Keratinocyte (primary cell): ENCODE results near the gene RABL6. TPM values are rescaled to one million over a fixed set of nuclear protein-coding genes. Genes with fewer than 3 reads are reported as not detected.

ENCODE experiments used
- DNase-seq: peaks from one replicate; pipeline ENCODE4 v3.0.0-alpha.2; 2011; ENCODE audit warnings: low read depth, missing footprints, low spot score
- FAIRE-seq: peaks from 2 replicates; lab custom pipeline; 2011; peaks lifted over from hg19 to GRCh38; lab: Jason Lieb, UNC
- H2AFZ ChIP-seq: 2 replicates; pipeline ENCODE4 v1.6.0; 2012; ENCODE audit warnings: low read length, control low read depth, inconsistent platforms; ENCODE audit not compliant: control insufficient read depth
- H3K27ac ChIP-seq: 2 replicates; pipeline ENCODE4 v1.5.1; 2011; ENCODE audit warnings: low read length; ENCODE audit not compliant: control insufficient read depth, insufficient read depth
- H3K27me3 ChIP-seq: 3 replicates; pipeline ENCODE4 v1.6.0; 2011; ENCODE audit warnings: low read length; ENCODE audit not compliant: control insufficient read depth, insufficient read depth; ENCODE audit errors: extremely low read depth
- H3K36me3 ChIP-seq, 2 experiments: 2 replicates in 1 of 2; 3 replicates in 1 of 2; pipeline ENCODE4 v1.5.1; 2011; ENCODE audit warnings: low read length in 2 of 2, mild to moderate bottlenecking in 1 of 2; ENCODE audit not compliant: control insufficient read depth in 2 of 2, insufficient read depth in 2 of 2; ENCODE audit errors: extremely low read depth in 1 of 2
- H3K4me1 ChIP-seq: 3 replicates; pipeline ENCODE4 v1.5.1; 2011; ENCODE audit warnings: low read length; ENCODE audit not compliant: control insufficient read depth, insufficient read depth; ENCODE audit errors: extremely low read depth
- H3K4me2 ChIP-seq: 3 replicates; pipeline ENCODE4 v1.6.0; 2011; ENCODE audit warnings: low read depth, low read length; ENCODE audit not compliant: control insufficient read depth, insufficient read depth; ENCODE audit errors: extremely low read depth
- H3K4me3 ChIP-seq, 3 experiments: fragments of 200-600 bp in 1 of 3; sonication (generic) in 1 of 3; 2 replicates in 2 of 3; 3 replicates in 1 of 3; pipeline ENCODE4 v1.5.1; 2011 to 2016; ENCODE audit warnings: low read length in 3 of 3, mild to moderate bottlenecking in 3 of 3, control low read depth in 2 of 3, inconsistent platforms in 1 of 3, low read depth in 1 of 3, mixed read lengths in 1 of 3, mixed run types in 1 of 3, moderate library complexity in 1 of 3; ENCODE audit not compliant: control insufficient read depth in 2 of 3, insufficient read depth in 2 of 3; ENCODE audit errors: extremely low read depth in 1 of 3
- H3K79me2 ChIP-seq: 2 replicates; pipeline ENCODE4 v1.6.0; 2012; ENCODE audit warnings: low read length; ENCODE audit not compliant: control insufficient read depth, insufficient read depth
- H3K9ac ChIP-seq: 3 replicates; pipeline ENCODE4 v1.6.0; 2011; ENCODE audit warnings: low read length; ENCODE audit not compliant: control insufficient read depth, insufficient read depth; ENCODE audit errors: extremely low read depth
- H3K9me1 ChIP-seq: 3 replicates; pipeline ENCODE4 v1.6.0; 2011; ENCODE audit warnings: low read length; ENCODE audit not compliant: control insufficient read depth, insufficient read depth; ENCODE audit errors: extremely low read depth
- H3K9me3 ChIP-seq: 2 replicates; pipeline ENCODE4 v1.5.1; 2012; ENCODE audit warnings: low read depth, low read length; ENCODE audit not compliant: control insufficient read depth
- H4K20me1 ChIP-seq: 3 replicates; pipeline ENCODE4 v1.6.0; 2011; ENCODE audit warnings: low read length; ENCODE audit not compliant: control insufficient read depth, insufficient read depth; ENCODE audit errors: extremely low read depth
- EZH2 ChIP-seq: IDR thresholded peaks from one replicate; pipeline ENCODE4 v1.6.1; 2012; ENCODE audit warnings: inconsistent platforms, mild to moderate bottlenecking, low read length, moderate library complexity
- dilution Hi-C: fragments of 300-500 bp; cut with MboI; formaldehyde crosslinking; loops from one replicate; pipeline ENCODE4 v1.7.0; 2020; ENCODE audit warnings: low sequenced_read_pairs; ENCODE audit not compliant: extremely low pct_ligation_motif_present
- polyA plus RNA-seq, 5 experiments: library from polyadenylated mRNA; depleted of rRNA in 3 of 5; stranded (reverse) in 3 of 5; stranded (forward) in 1 of 5; unstranded in 1 of 5; fragments of >200 nt; gene quantifications; 1 replicate in 1 of 5; 2 replicates in 3 of 5; 3 replicates in 1 of 5; pipeline versions ENCODE4 v1.2.1 to v1.2.3, GENCODE V29; 2011 to 2012; ENCODE audit warnings: missing spikeins in 2 of 5, low read depth in 1 of 5, low replicate concordance in 1 of 5
- TF ChIP-seq, protein P1 (sequence below), 3 experiments: IDR thresholded peaks in 1 of 3; conservative IDR thresholded peaks in 1 of 3; optimal IDR thresholded peaks in 1 of 3; 2 replicates in 2 of 3; 3 replicates in 1 of 3; pipeline versions ENCODE3 to v1.5.1; 2011; ENCODE audit warnings: low read length in 3 of 3, mild to moderate bottlenecking in 3 of 3, moderate library complexity in 2 of 3, control low read depth in 1 of 3, inconsistent platforms in 1 of 3; ENCODE audit not compliant: insufficient read depth in 2 of 3; ENCODE audit errors: extremely low read depth in 1 of 3

RABL6 gene
- polyA plus RNA-seq, 1 donor (not counting 4 experiments of a cell fraction or from before 2014, with no cell fraction given): 46.3 TPM

DNA sequence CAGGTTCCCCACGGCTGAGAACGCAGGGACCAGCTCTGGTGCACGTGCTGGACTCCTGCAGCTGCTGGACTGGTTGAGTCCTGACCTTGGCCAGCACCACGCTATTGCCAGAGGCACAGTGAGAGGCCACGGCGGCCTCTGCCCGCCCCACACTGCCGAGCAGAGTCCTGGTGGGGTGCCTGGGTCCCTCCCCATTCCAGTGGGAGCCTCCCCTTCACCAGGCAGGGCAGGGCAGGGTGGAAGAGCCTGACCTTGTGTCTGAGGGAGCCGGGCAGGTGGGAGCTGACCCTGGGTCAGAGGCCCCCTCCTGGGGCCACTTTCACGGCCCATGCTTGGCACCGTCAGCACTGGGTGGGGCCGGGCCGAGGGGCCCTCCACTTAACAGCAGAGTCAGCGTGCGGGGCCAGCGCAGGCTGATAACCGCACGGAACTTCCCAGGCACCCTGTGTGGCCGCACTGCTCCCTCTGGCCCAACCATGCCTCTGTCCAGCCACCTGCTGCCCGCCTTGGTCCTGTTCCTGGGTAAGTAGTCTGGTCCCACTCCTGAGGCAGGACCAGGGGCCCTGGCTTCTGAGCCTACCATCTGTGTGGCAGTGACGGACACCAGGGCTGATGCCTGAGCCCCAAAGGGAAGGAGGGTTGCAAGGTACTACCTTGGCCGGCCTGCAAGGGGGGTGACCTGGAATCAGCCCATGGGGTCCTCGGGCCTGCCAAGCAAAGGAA is 44.4 kb downstream of the RABL6 start, which contains the start of gene MAMDC4:
Gene MAMDC4, plus strand, starts transcription at position 406 of the 723 bp plus-strand sequence. Its CDS starts 71 bp downstream, at position 477.
- Histone ChIP-seq H3K79me2 (peaks cover 6% of the 10 kb centered on the region), H3K9ac (no peak within 1 kb of the TSS), H3K27me3 (peaks cover 12% of the 10 kb centered on the region), H3K36me3 (peaks cover 3 to 17% of the 10 kb centered on the region in 2 experiments), H4K20me1 (peaks cover 6% of the 10 kb centered on the region), H2AFZ (no peak within 1 kb of the TSS), H3K4me2 (no peak within 1 kb of the TSS), H3K27ac (no peak within 1 kb of the TSS), H3K9me1 (no peaks in the 10 kb centered on the region), H3K4me1 (peaks cover 9% of the 10 kb centered on the region), H3K4me3 (no peak within 1 kb of the TSS), H3K9me3 (no peaks in the 10 kb centered on the region)
- DNase-seq (no peak), FAIRE-seq (no peak)
- no peak for TF ChIP-seq EZH2
- TF ChIP-seq, protein P1, sequence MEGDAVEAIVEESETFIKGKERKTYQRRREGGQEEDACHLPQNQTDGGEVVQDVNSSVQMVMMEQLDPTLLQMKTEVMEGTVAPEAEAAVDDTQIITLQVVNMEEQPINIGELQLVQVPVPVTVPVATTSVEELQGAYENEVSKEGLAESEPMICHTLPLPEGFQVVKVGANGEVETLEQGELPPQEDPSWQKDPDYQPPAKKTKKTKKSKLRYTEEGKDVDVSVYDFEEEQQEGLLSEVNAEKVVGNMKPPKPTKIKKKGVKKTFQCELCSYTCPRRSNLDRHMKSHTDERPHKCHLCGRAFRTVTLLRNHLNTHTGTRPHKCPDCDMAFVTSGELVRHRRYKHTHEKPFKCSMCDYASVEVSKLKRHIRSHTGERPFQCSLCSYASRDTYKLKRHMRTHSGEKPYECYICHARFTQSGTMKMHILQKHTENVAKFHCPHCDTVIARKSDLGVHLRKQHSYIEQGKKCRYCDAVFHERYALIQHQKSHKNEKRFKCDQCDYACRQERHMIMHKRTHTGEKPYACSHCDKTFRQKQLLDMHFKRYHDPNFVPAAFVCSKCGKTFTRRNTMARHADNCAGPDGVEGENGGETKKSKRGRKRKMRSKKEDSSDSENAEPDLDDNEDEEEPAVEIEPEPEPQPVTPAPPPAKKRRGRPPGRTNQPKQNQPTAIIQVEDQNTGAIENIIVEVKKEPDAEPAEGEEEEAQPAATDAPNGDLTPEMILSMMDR (optimal IDR thresholded peaks at IDR 0.05 in 1 of 3, IDR thresholded peaks at IDR 0.05 in 1 of 3, conservative IDR thresholded peaks at IDR 0.05 in 1 of 3; ENCODE audit: extremely low read depth in 1 of 3, insufficient read depth in 2 of 3, low read length in 3 of 3): no peak
- dilution Hi-C loops: no loop called here

DNA sequence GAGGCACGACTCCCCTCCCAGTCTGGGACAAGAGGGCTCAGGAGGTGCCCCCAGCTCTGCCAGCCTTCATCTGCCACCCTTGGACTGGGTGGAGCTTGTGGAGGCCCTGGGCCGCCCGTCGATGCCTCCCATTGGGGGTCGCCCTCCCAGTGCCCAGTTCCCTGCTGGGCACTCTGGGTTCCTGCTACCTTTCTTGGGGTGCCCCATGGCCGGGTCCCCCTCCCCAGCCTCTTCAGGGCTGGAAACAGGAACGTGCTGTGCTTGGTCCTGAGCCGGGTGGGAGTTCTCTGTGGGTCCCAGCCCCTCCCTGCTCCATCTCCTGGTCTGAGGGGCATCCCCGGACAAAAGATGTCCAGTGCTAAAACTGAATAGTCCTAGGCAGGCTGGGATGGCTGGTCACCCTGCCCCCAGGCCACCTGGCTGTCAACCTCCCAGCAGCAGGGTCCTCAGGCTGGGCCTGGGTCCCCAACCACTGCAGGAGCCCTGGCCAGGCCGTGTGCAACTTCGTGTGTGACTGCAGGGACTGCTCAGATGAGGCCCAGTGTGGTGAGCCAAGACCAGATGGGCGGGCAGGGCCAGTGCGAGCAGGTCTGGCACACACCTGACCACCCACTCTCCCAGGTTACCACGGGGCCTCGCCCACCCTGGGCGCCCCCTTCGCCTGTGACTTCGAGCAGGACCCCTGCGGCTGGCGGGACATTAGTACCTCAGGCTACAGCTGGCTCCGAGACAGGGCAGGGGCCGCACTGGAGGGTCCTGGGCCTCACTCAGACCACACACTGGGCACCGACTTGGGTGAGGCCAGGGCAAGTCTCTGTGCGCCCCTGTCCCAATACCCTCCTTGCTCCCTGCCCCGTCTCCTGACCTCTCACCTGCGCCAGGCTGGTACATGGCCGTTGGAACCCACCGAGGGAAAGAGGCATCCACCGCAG is 45.2 kb downstream of the RABL6 start:
- no peak for DNase-seq
- H3K4me1 ChIP-seq: peaks cover 9% of the 10 kb centered on the region
- no peak for FAIRE-seq
- H3K36me3 ChIP-seq: peaks cover 3 to 17% of the 10 kb centered on the region in 2 experiments
- H3K9me3 ChIP-seq: no peaks in the 10 kb centered on the region
- dilution Hi-C loops: no loop called here
- no peaks in the 10 kb centered on the region for H3K9me1 ChIP-seq
- H3K4me2 ChIP-seq: no peak overlapping the region
- H3K9ac ChIP-seq: no peak overlapping the region
- peaks cover 4% of the 10 kb centered on the region for H3K27me3 ChIP-seq
- no peak overlapping the region for H3K27ac ChIP-seq
- H2AFZ ChIP-seq: no peak overlapping the region
- H4K20me1 ChIP-seq: peaks cover 6% of the 10 kb centered on the region
- H3K4me3 ChIP-seq: no peak overlapping the region
- H3K79me2 ChIP-seq: peaks cover 6% of the 10 kb centered on the region
- no peak for TF ChIP-seq EZH2
- TF ChIP-seq, protein P1 (optimal IDR thresholded peaks at IDR 0.05 in 1 of 3, IDR thresholded peaks at IDR 0.05 in 1 of 3, conservative IDR thresholded peaks at IDR 0.05 in 1 of 3; ENCODE audit: extremely low read depth in 1 of 3, insufficient read depth in 2 of 3, low read length in 3 of 3): no peak
